Tibial nerve (tissue), 4 donors: ENCODE measurements around the gene DLX1. TPM values are rescaled to one million over a fixed set of nuclear protein-coding genes. Genes with fewer than 3 reads are reported as not detected.
A peak's percentile ranks its signal among the peaks of the same experiment; 100 is the strongest.

Experiments used
- DNase-seq, 2 donors: peaks; one replicate each; pipeline ENCODE4 v3.0.0-alpha.2; 2019; ENCODE audit warnings: low spot score in 2 of 2
- H3K27ac ChIP-seq, 4 donors: fragments of 200-600 bp; sonication (generic) in 3 of 4; one replicate each; pipeline ENCODE4 v1.5.1; 2017 to 2019; ENCODE audit warnings: mild to moderate bottlenecking in 1 of 4
- H3K27me3 ChIP-seq, 2 donors: fragments of 200-600 bp; sonication (generic) in 1 of 2; one replicate each; pipeline versions ENCODE4 v1.5.1 to v1.6.0; 2017 to 2019
- H3K36me3 ChIP-seq, 3 donors: fragments of 200-600 bp; sonication (generic); one replicate each; pipeline ENCODE4 v1.5.1; 2018 to 2019
- H3K4me1 ChIP-seq, 4 donors: fragments of 200-600 bp; sonication (generic) in 3 of 4; one replicate each; pipeline ENCODE4 v1.5.1; 2017 to 2019
- H3K4me3 ChIP-seq, 4 donors: fragments of 200-600 bp; sonication (generic) in 3 of 4; one replicate each; pipeline ENCODE4 v1.5.1; 2017 to 2019; ENCODE audit warnings: mild to moderate bottlenecking in 1 of 4, moderate library complexity in 1 of 4
- H3K9me3 ChIP-seq, 4 donors: fragments of 200-600 bp; sonication (generic) in 3 of 4; one replicate each; pipeline ENCODE4 v1.5.1; 2017 to 2019
- EP300 ChIP-seq, 2 donors: sonication (generic); formaldehyde crosslinking; IDR thresholded peaks; one replicate each; pipeline ENCODE4 v1.6.1; 2017; ENCODE audit warnings: antibody characterized with exemption in 2 of 2, mild to moderate bottlenecking in 1 of 2
- POLR2A ChIP-seq, 2 donors: fragments of 450-650 bp; IDR thresholded peaks; one replicate each; pipeline ENCODE4 v1.6.1; 2017; ENCODE audit warnings: antibody characterized with exemption in 2 of 2, mild to moderate bottlenecking in 2 of 2, moderate library complexity in 2 of 2
- WGBS, 2 donors: methylation state at CpG; one replicate each; pipeline ENCODE4 v1.1.5; 2018; 5-methylcytosine and 5-hydroxymethylcytosine counted together
- total RNA-seq, 4 donors: library from RNA; depleted of rRNA; stranded (reverse); fragments of >200 nt; gene quantifications; one replicate each; pipeline ENCODE4 v1.1.0, GENCODE V29; 2016
- TF ChIP-seq, protein P1 (sequence below), 5 experiments: fragments of 200-600 bp in 3 of 5; fragments of 450-650 bp in 2 of 5; sonication (generic) in 3 of 5; IDR thresholded peaks; one replicate each; pipeline ENCODE4 v1.5.1; 2016 to 2019; ENCODE audit warnings: antibody characterized with exemption in 5 of 5, mild to moderate bottlenecking in 3 of 5, moderate library complexity in 2 of 5

The DLX1 gene
- total RNA-seq, result under 1 TPM in 1 of 4 donors, not detected in 3; 0.44 TPM

DNA sequence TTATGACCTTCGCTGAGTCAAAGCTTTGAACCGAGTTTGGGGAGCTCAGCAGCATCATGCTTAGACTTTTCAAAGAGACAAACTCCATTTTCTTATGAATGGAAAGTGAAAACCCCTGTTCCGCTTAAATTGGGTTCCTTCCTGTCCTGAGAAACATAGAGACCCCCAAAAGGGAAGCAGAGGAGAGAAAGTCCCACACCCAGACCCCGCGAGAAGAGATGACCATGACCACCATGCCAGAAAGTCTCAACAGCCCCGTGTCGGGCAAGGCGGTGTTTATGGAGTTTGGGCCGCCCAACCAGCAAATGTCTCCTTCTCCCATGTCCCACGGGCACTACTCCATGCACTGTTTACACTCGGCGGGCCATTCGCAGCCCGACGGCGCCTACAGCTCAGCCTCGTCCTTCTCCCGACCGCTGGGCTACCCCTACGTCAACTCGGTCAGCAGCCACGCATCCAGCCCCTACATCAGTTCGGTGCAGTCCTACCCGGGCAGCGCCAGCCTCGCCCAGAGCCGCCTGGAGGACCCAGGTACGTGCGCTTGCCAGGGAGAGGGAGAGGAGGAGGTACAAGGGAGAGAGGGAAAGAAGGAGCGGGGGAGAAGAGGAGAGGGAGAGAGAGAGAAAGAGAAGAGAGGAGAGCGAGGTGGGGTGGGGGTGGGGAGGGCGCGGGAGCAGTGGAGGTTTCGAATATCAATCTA lies at the start of gene DLX1:
TSS of gene DLX1 (plus strand) at position 48 of the 700 bp plus-strand sequence. CDS start at position 219, 171 bp downstream.
- peaks cover 14 to 100% of the 10 kb centered on the region in 2 donors for H3K27me3 ChIP-seq
- peak within 1 kb of the TSS; percentile 19 to 66 (median 49) for H3K4me3 ChIP-seq
- H3K27ac ChIP-seq, result peak within 1 kb of the TSS in 2 of 4 donors; percentile 44 to 55
- WGBS, 2 donors, result 3 to 5% methylated on average over 28 to 34 of the region's 34 CpGs
- H3K9me3 ChIP-seq, result no peaks in the 10 kb centered on the region
- peak in 1 of 2 donors; percentile 2 for TF ChIP-seq EP300 (IDR thresholded peaks at IDR 0.05)
- TF ChIP-seq POLR2A (IDR thresholded peaks at IDR 0.05), result no peak
- TF ChIP-seq, protein P1, sequence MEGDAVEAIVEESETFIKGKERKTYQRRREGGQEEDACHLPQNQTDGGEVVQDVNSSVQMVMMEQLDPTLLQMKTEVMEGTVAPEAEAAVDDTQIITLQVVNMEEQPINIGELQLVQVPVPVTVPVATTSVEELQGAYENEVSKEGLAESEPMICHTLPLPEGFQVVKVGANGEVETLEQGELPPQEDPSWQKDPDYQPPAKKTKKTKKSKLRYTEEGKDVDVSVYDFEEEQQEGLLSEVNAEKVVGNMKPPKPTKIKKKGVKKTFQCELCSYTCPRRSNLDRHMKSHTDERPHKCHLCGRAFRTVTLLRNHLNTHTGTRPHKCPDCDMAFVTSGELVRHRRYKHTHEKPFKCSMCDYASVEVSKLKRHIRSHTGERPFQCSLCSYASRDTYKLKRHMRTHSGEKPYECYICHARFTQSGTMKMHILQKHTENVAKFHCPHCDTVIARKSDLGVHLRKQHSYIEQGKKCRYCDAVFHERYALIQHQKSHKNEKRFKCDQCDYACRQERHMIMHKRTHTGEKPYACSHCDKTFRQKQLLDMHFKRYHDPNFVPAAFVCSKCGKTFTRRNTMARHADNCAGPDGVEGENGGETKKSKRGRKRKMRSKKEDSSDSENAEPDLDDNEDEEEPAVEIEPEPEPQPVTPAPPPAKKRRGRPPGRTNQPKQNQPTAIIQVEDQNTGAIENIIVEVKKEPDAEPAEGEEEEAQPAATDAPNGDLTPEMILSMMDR (IDR thresholded peaks at IDR 0.05), result no peak
- no peaks in the 10 kb centered on the region for H3K36me3 ChIP-seq
- peak in 1 of 2 donors; percentile 4 for DNase-seq
- peaks cover 0 to 62% (median 30%) of the 10 kb centered on the region in 4 donors for H3K4me1 ChIP-seq

DNA sequence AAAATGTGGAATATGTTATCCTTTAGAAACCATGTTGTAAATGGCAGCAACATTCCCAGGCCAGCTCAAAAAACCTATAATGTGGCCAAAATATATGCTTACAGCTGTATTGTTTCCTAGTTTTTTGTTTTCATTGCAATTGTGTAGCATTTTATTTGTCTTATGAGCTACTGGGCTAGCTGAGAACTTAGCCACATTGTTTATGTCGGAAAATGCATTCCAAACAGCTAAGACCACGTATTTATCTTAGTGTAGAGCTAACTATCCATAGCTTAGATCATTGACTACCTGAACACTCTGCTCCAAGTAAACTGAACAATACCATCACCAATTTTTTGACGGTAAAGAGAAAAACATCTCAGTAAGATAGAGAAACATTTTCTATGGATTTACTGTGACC lies 47.2 kb upstream of the DLX1 start:
- DNase-seq, result no peak
- no peak overlapping the region for H3K4me3 ChIP-seq
- 62 to 73% methylated on average over 3 of the region's 3 CpGs for WGBS, 2 donors
- H3K27ac ChIP-seq, result no peak overlapping the region
- H3K4me1 ChIP-seq, result no peaks in the 10 kb centered on the region
- H3K27me3 ChIP-seq, result no peaks in the 10 kb centered on the region
- no peaks in the 10 kb centered on the region for H3K9me3 ChIP-seq
- TF ChIP-seq EP300 (IDR thresholded peaks at IDR 0.05), result no peak
- TF ChIP-seq, protein P1 (IDR thresholded peaks at IDR 0.05), result no peak
- no peak for TF ChIP-seq POLR2A (IDR thresholded peaks at IDR 0.05)
- no peaks in the 10 kb centered on the region for H3K36me3 ChIP-seq

DNA sequence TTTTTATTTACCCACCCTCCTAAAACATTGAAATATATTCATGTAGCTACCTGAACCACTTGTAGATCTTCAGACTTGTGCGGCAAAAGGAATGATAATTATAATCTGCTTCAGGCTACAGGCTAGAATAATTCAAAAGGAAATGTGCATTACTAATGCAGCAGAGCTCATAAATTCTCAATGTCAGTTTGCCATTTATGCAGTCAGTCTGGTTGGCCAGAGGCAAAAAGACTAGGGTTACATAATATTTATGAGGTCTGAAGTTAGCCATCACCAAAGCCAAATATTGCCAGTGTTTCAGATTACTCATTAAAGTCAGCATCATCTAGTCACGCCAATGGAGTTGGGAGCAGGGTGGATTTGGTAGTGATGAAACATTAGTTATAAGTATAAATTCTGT lies 46.7 kb upstream of the DLX1 start:
- Histone ChIP-seq H3K36me3 (no peaks in the 10 kb centered on the region), H3K27me3 (no peaks in the 10 kb centered on the region), H3K27ac (no peak overlapping the region), H3K4me3 (no peak overlapping the region), H3K4me1 (no peaks in the 10 kb centered on the region), H3K9me3 (no peaks in the 10 kb centered on the region)
- WGBS, 2 donors, result 70 to 78% methylated on average over 2 of the region's 2 CpGs
- no peak for DNase-seq
- no peak for TF ChIP-seq EP300 (IDR thresholded peaks at IDR 0.05)
- TF ChIP-seq, protein P1 (IDR thresholded peaks at IDR 0.05), result no peak
- no peak for TF ChIP-seq POLR2A (IDR thresholded peaks at IDR 0.05)

DNA sequence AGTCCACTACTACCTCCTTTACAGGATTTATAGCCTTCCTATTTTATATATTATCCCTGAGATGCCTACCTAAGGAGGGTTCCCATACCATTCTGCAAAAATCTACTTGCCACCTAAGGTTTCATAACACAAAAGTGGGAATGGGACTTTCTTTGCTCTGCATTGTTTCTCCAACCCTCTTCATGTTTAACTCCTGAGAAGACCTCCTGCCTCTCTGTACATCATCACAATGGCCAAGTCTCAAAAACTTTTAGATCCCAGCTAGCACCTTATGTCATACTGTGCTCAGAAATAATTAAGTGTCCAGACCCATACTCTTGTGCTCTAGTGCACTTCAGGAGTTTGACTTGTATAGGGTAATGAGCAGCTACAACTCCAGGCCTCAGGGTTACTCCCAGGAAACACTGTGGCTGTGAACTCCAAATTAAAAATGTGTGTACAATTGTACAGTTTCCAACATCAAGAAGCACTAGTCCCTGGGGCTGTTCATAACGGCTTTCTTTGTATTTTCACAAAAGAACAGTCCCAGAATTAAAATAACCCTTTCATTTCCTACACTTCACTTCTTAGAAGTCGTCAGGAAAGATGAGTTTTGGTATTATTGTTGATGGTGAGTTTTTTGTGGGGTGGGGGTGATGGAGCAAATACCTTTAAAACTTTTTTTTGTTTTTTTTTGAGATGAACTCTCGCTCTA lies 46.1 kb upstream of the DLX1 start:
- Histone ChIP-seq H3K27ac (no peak overlapping the region), H3K4me1 (no peaks in the 10 kb centered on the region), H3K27me3 (no peaks in the 10 kb centered on the region), H3K4me3 (no peak overlapping the region), H3K36me3 (no peaks in the 10 kb centered on the region), H3K9me3 (no peaks in the 10 kb centered on the region)
- TF ChIP-seq EP300 (IDR thresholded peaks at IDR 0.05) (no peak), POLR2A (IDR thresholded peaks at IDR 0.05) (no peak)
- TF ChIP-seq, protein P1 (IDR thresholded peaks at IDR 0.05), result no peak
- DNase-seq, result no peak
- WGBS, 2 donors, result 63% methylated on average over 3 of the region's 3 CpGs

DNA sequence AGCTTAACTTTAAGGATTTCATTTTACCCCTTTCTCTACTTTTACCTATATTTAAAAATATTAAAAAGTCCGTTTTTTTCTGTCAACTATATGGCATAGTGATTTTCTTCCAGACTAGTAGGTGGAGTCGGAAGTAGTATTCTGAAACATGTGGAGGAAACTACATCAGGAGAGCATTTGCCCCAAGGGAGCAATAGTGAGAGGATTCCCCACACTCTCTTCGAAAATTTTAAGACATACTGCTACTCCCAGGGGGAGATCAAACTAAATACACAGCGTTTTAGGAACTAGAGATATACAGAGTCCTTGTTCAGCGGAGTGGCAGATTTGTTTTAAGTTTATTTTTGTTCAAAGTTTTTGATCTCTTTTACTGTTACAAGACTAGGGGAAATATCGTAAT lies 45.0 kb upstream of the DLX1 start:
- WGBS, 2 donors, result 74 to 77% methylated on average over 6 of the region's 6 CpGs
- H3K9me3 ChIP-seq, result no peaks in the 10 kb centered on the region
- no peak for DNase-seq
- H3K27me3 ChIP-seq, result no peaks in the 10 kb centered on the region
- no peak overlapping the region for H3K27ac ChIP-seq
- H3K4me3 ChIP-seq, result no peak overlapping the region
- TF ChIP-seq, protein P1 (IDR thresholded peaks at IDR 0.05), result no peak
- TF ChIP-seq POLR2A (IDR thresholded peaks at IDR 0.05) (no peak), EP300 (IDR thresholded peaks at IDR 0.05) (no peak)
- H3K4me1 ChIP-seq, result no peaks in the 10 kb centered on the region
- H3K36me3 ChIP-seq, result no peaks in the 10 kb centered on the region
